ENCODE results near the gene MARF1.

- TF ChIP-seq POLR2A (IDR thresholded peaks at IDR 0.05) (no peak), CTCF (IDR thresholded peaks at IDR 0.05) (no peak)
Measured at GRCh38 chr16:15571557-15571956, 71.4 kb downstream of the MARF1 start.

Measured in thyroid gland (tissue), 4 donors.